ENCODE measurements around the gene GABARAPL1. TPM values are rescaled to one million over a fixed set of nuclear protein-coding genes. Genes with fewer than 3 reads are reported as not detected.

Gene GABARAPL1
- total RNA-seq, 2 donors from 2014 or later, result 135 to 191 TPM

- H3K9ac ChIP-seq (ENCODE audit: extremely low read depth, low read length, poor library complexity, severe bottlenecking), result no peak overlapping the region
- H3K9me3 Mint-ChIP-seq, result peaks cover 29% of the 10 kb centered on the region
- H3K27ac ChIP-seq (ENCODE audit: low read depth, low read length), result no peak overlapping the region
- H3K9me3 ChIP-seq (ENCODE audit: control insufficient read depth, low read length), result peaks cover 10% of the 10 kb centered on the region
- no peaks in the 10 kb centered on the region for H3K4me1 ChIP-seq (ENCODE audit: control insufficient read depth, insufficient read depth, low read length)
- H3K36me3 Mint-ChIP-seq (ENCODE audit: low read depth), result peaks cover 2% of the 10 kb centered on the region
- no peaks in the 10 kb centered on the region for H3K36me3 ChIP-seq (ENCODE audit: control insufficient read depth, insufficient read depth, low read length)
- H3K4me1 Mint-ChIP-seq, result no peaks in the 10 kb centered on the region
- no peak overlapping the region for H3K4me3 Mint-ChIP-seq
- no peak overlapping the region for H3K4me3 ChIP-seq (ENCODE audit: low read length)
- H3K27me3 Mint-ChIP-seq (ENCODE audit: insufficient read depth), result no peaks in the 10 kb centered on the region
- TF ChIP-seq CTCF (conservative IDR thresholded peaks at IDR 0.05), result no peak
- H3K27ac Mint-ChIP-seq, result no peak overlapping the region
- DNase-seq, result no peak
- no peaks in the 10 kb centered on the region for H3K27me3 ChIP-seq (ENCODE audit: control insufficient read depth, insufficient read depth, low read length, poor library complexity, severe bottlenecking)
Observed at GRCh38 chr12:10256064-10256463, 43.4 kb downstream of the GABARAPL1 start.

GRCh38 chr12:10260927-10261326, 48.2 kb downstream of the GABARAPL1 start:
- H3K9me3 ChIP-seq (ENCODE audit: control insufficient read depth, low read length), result no peaks in the 10 kb centered on the region
- H3K4me3 ChIP-seq (ENCODE audit: low read length), result no peak overlapping the region
- H3K27me3 ChIP-seq (ENCODE audit: control insufficient read depth, insufficient read depth, low read length, poor library complexity, severe bottlenecking), result no peaks in the 10 kb centered on the region
- Mint-ChIP-seq H3K4me1 (no peaks in the 10 kb centered on the region), H3K27me3 (ENCODE audit: insufficient read depth) (no peaks in the 10 kb centered on the region), H3K4me3 (no peak overlapping the region), H3K36me3 (ENCODE audit: low read depth) (no peaks in the 10 kb centered on the region), H3K27ac (no peak overlapping the region), H3K9me3 (peaks cover 11% of the 10 kb centered on the region)
- 0% methylated on average over 1 of the region's 1 CpG for WGBS, 2 experiments (ENCODE audit: insufficient coverage in 1 of 2, insufficient read length in 1 of 2)
- TF ChIP-seq CTCF (conservative IDR thresholded peaks at IDR 0.05), result no peak
- H3K4me1 ChIP-seq (ENCODE audit: control insufficient read depth, insufficient read depth, low read length), result no peaks in the 10 kb centered on the region
- no peak overlapping the region for H3K27ac ChIP-seq (ENCODE audit: low read depth, low read length)
- DNase-seq, result no peak
- no peaks in the 10 kb centered on the region for H3K36me3 ChIP-seq (ENCODE audit: control insufficient read depth, insufficient read depth, low read length)
- H3K9ac ChIP-seq (ENCODE audit: extremely low read depth, low read length, poor library complexity, severe bottlenecking), result no peak overlapping the region

GRCh38 chr12:10268037-10268436, 55.4 kb downstream of the GABARAPL1 start:
- Mint-ChIP-seq H3K36me3 (ENCODE audit: low read depth) (no peaks in the 10 kb centered on the region), H3K27ac (no peak overlapping the region), H3K27me3 (ENCODE audit: insufficient read depth) (no peaks in the 10 kb centered on the region), H3K9me3 (no peaks in the 10 kb centered on the region), H3K4me3 (no peak overlapping the region), H3K4me1 (no peaks in the 10 kb centered on the region)
- H3K9me3 ChIP-seq (ENCODE audit: control insufficient read depth, low read length), result no peaks in the 10 kb centered on the region
- no peak overlapping the region for H3K4me3 ChIP-seq (ENCODE audit: low read length)
- no peaks in the 10 kb centered on the region for H3K4me1 ChIP-seq (ENCODE audit: control insufficient read depth, insufficient read depth, low read length)
- no peaks in the 10 kb centered on the region for H3K36me3 ChIP-seq (ENCODE audit: control insufficient read depth, insufficient read depth, low read length)
- no peaks in the 10 kb centered on the region for H3K27me3 ChIP-seq (ENCODE audit: control insufficient read depth, insufficient read depth, low read length, poor library complexity, severe bottlenecking)
- WGBS, 2 experiments (ENCODE audit: insufficient coverage in 1 of 2, insufficient read length in 1 of 2), result 93 to 95% methylated on average over 4 to 5 of the region's 5 CpGs
- DNase-seq, result no peak
- TF ChIP-seq CTCF (conservative IDR thresholded peaks at IDR 0.05), result no peak
- no peak overlapping the region for H3K27ac ChIP-seq (ENCODE audit: low read depth, low read length)
- H3K9ac ChIP-seq (ENCODE audit: extremely low read depth, low read length, poor library complexity, severe bottlenecking), result no peak overlapping the region
